Muscle layer of duodenum (tissue), 2 donors: ENCODE data around the gene SYT9.

Experiments
- H3K27ac ChIP-seq: one replicate; pipeline ENCODE4 v1.7.0; 2013; ENCODE audit warnings: mild to moderate bottlenecking, low read length
- H3K27me3 ChIP-seq: one replicate; pipeline ENCODE4 v1.7.0; 2013; ENCODE audit warnings: low read depth, mild to moderate bottlenecking, control low read depth, low read length
- H3K36me3 ChIP-seq, 2 donors: one replicate each; pipeline ENCODE4 v1.7.0; 2013; ENCODE audit warnings: low read length in 2 of 2, control low read depth in 1 of 2, mild to moderate bottlenecking in 1 of 2; ENCODE audit not compliant: insufficient read depth in 2 of 2, control insufficient read depth in 1 of 2
- H3K4me1 ChIP-seq, 2 donors: one replicate each; pipeline ENCODE4 v1.7.0; 2013; ENCODE audit warnings: low read length in 2 of 2, mild to moderate bottlenecking in 2 of 2, control low read depth in 1 of 2, moderate library complexity in 1 of 2; ENCODE audit not compliant: insufficient read depth in 2 of 2, control insufficient read depth in 1 of 2
- H3K4me3 ChIP-seq, 2 donors: one replicate each; pipeline ENCODE4 v1.7.0; 2013; ENCODE audit warnings: low read length in 2 of 2, low read depth in 1 of 2, mild to moderate bottlenecking in 1 of 2
- H3K9me3 ChIP-seq, 2 donors: one replicate each; pipeline ENCODE4 v1.7.0; 2013; ENCODE audit warnings: low read length in 2 of 2, control low read depth in 1 of 2, mild to moderate bottlenecking in 1 of 2; ENCODE audit not compliant: control insufficient read depth in 1 of 2
- donor health status: healthy.

The SYT9 gene

GRCh38 chr11:7435176-7435575 is 183.5 kb downstream of the SYT9 start:
- H3K36me3 ChIP-seq = no peaks in the 10 kb centered on the region
- no peaks in the 10 kb centered on the region for H3K9me3 ChIP-seq
- H3K4me3 ChIP-seq = no peak overlapping the region
- H3K27ac ChIP-seq = no peak overlapping the region
- H3K4me1 ChIP-seq = no peaks in the 10 kb centered on the region
- no peaks in the 10 kb centered on the region for H3K27me3 ChIP-seq

DNA sequence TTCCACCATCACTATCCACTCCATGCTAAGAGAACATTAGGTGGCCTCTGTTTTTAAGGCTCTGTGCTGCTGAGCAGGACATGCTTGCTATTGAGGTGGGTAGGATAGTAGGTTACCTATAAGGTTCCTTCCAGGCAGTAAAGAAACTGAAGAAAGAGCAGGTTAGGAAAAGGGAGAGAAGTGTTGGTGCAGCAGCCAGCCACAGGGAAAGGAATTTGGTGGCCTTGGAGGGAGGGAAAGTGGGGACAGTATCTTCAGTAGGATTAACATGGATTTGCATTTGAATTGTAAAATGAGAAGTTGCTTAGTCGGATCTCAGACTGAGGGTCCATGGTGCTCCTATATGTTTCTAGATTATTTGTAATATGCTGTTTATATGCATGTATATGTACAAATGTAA is 184.4 kb downstream of the SYT9 start:
- Histone ChIP-seq H3K4me3 (no peak overlapping the region), H3K9me3 (no peaks in the 10 kb centered on the region), H3K36me3 (no peaks in the 10 kb centered on the region), H3K27me3 (no peaks in the 10 kb centered on the region), H3K27ac (no peak overlapping the region), H3K4me1 (no peaks in the 10 kb centered on the region)

- Histone ChIP-seq H3K9me3 (no peaks in the 10 kb centered on the region), H3K36me3 (no peaks in the 10 kb centered on the region), H3K4me1 (no peaks in the 10 kb centered on the region), H3K27me3 (no peaks in the 10 kb centered on the region), H3K4me3 (no peak overlapping the region), H3K27ac (no peak overlapping the region)
Observed at GRCh38 chr11:7436657-7437056, 185.0 kb downstream of the SYT9 start.

DNA sequence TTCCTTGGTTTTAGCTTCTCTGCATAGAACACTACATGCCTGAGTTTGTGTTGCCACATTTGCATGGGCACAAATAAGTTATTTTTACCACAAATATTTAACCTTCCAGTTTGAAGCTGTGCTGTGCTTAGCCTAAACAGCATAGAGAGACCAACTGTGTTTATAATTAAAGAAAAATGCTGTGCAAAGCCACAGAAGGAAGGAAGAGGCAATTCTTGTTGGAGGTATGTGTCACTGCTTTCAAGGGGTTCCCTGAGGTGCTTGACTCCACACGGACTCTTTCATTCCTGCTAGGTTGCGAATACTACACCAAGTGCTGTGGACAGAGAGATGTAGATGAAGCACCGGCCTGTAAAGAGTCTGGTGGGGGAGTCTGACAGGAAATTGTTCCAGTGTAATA is 186.0 kb downstream of the SYT9 start:
- no peaks in the 10 kb centered on the region for H3K36me3 ChIP-seq
- H3K9me3 ChIP-seq = no peaks in the 10 kb centered on the region
- no peaks in the 10 kb centered on the region for H3K27me3 ChIP-seq
- no peak overlapping the region for H3K4me3 ChIP-seq
- H3K27ac ChIP-seq = no peak overlapping the region
- no peaks in the 10 kb centered on the region for H3K4me1 ChIP-seq

- Histone ChIP-seq H3K36me3 (no peaks in the 10 kb centered on the region), H3K4me3 (no peak overlapping the region), H3K4me1 (no peaks in the 10 kb centered on the region), H3K27ac (no peak overlapping the region), H3K27me3 (no peaks in the 10 kb centered on the region), H3K9me3 (no peaks in the 10 kb centered on the region)
Observed at GRCh38 chr11:7439746-7440320, 188.1 kb downstream of the SYT9 start.

GRCh38 chr11:7442588-7443215 is 191.0 kb downstream of the SYT9 start:
- Histone ChIP-seq H3K9me3 (no peaks in the 10 kb centered on the region), H3K4me3 (no peak overlapping the region), H3K27me3 (no peaks in the 10 kb centered on the region), H3K4me1 (no peaks in the 10 kb centered on the region), H3K27ac (no peak overlapping the region), H3K36me3 (no peaks in the 10 kb centered on the region)

GRCh38 chr11:7444091-7444981 is 192.6 kb downstream of the SYT9 start:
- Histone ChIP-seq H3K27me3 (no peaks in the 10 kb centered on the region), H3K36me3 (no peaks in the 10 kb centered on the region), H3K4me1 (no peaks in the 10 kb centered on the region), H3K9me3 (no peaks in the 10 kb centered on the region), H3K27ac (no peak overlapping the region), H3K4me3 (no peak overlapping the region)

- H3K4me3 ChIP-seq = no peak overlapping the region
Observed at GRCh38 chr11:7445564-7445963, 193.9 kb downstream of the SYT9 start.

DNA sequence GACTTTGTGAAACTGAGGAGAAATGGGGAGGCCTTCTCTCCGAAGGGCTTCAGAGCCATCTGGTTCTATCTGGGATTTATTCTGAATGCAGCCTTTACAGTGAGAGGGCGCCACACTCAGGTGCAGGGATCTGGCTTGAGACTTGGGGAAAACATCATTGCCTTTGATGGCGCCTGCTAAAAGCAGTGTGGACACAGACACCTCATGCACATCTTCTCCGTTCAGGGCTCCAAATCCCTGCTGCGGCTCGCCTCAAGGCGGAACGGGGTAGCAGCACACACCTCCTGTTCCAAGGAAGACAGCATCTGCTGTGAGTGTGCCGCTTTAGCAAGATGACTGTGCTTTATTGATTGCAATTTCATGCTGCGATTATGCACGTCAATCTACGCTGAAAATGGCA is 196.5 kb downstream of the SYT9 start:
- Histone ChIP-seq H3K4me3 (no peak overlapping the region), H3K27ac (no peak overlapping the region), H3K4me1 (no peaks in the 10 kb centered on the region), H3K27me3 (no peaks in the 10 kb centered on the region), H3K9me3 (no peaks in the 10 kb centered on the region), H3K36me3 (no peaks in the 10 kb centered on the region)

More at GRCh38 chr11:7445564-7445963, 193.9 kb downstream of the SYT9 start:
- no peaks in the 10 kb centered on the region for H3K4me1 ChIP-seq
- no peaks in the 10 kb centered on the region for H3K36me3 ChIP-seq
- no peak overlapping the region for H3K27ac ChIP-seq
- no peaks in the 10 kb centered on the region for H3K27me3 ChIP-seq
- H3K9me3 ChIP-seq = no peaks in the 10 kb centered on the region

DNA sequence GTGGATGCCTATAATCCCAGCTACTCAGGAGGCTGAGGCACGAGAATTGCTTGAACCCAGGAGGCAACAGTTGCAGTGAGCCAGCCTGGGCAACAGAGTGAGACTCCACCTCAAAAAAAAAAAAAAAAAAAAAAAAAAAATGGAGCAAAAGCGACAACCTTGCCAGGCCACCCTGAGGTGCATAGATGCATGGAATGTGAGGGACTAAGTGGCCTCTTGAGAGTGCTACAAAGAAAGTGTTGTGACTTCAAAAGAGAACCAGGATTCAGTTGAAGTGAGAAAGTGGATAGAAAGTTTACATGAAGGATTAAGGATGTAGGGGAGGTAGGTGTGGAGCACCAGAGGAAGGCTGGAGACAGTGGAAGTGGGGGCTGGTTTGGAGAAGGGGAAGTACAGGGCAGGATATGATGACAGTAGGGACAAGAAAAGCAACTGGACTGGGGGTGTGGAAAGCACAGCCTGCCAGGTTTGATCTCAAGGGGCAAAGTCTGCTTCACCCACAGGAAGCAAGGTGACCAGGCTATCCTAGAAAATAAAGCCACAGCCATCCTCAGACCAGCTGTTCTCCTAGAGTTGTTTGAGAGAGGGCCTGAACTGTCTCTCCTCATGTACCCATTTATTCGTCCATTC is 197.6 kb downstream of the SYT9 start:
- no peak overlapping the region for H3K4me3 ChIP-seq

GRCh38 chr11:7449841-7450214 is 198.1 kb downstream of the SYT9 start:
- H3K27ac ChIP-seq = no peak overlapping the region

More for the DNA sequence above, 197.6 kb downstream of the SYT9 start:
- H3K36me3 ChIP-seq = no peaks in the 10 kb centered on the region
- no peaks in the 10 kb centered on the region for H3K27me3 ChIP-seq
- no peak overlapping the region for H3K27ac ChIP-seq
- no peaks in the 10 kb centered on the region for H3K9me3 ChIP-seq
- no peaks in the 10 kb centered on the region for H3K4me1 ChIP-seq

More at GRCh38 chr11:7449841-7450214, 198.1 kb downstream of the SYT9 start:
- no peaks in the 10 kb centered on the region for H3K9me3 ChIP-seq
- no peak overlapping the region for H3K4me3 ChIP-seq
- no peaks in the 10 kb centered on the region for H3K4me1 ChIP-seq
- no peaks in the 10 kb centered on the region for H3K36me3 ChIP-seq
- H3K27me3 ChIP-seq = no peaks in the 10 kb centered on the region
